ENCODE results near the gene ZNF180.

- no peak for TF ChIP-seq EZH2 (IDR thresholded peaks at IDR 0.05; ENCODE audit: borderline replicate concordance, low read depth, low read length, poor library complexity, severe bottlenecking)
- no peak for TF ChIP-seq CTCF (conservative IDR thresholded peaks at IDR 0.05; ENCODE audit: low read depth, low read length)
Measured at GRCh38 chr19:44527554-44527953, 27.2 kb upstream of the ZNF180 start.
